Tibial nerve (tissue), 4 donors: ENCODE results near the gene RPTN. TPM values are rescaled to one million over a fixed set of nuclear protein-coding genes. Genes with fewer than 3 reads are reported as not detected.

Experiments
- DNase-seq, 2 donors: peaks; one replicate each; pipeline ENCODE4 v3.0.0-alpha.2; 2019; ENCODE audit warnings: low spot score in 2 of 2
- H3K27ac ChIP-seq, 4 donors: fragments of 200-600 bp; sonication (generic) in 3 of 4; one replicate each; pipeline ENCODE4 v1.5.1; 2017 to 2019; ENCODE audit warnings: mild to moderate bottlenecking in 1 of 4
- H3K27me3 ChIP-seq, 2 donors: fragments of 200-600 bp; sonication (generic) in 1 of 2; one replicate each; pipeline versions ENCODE4 v1.5.1 to v1.6.0; 2017 to 2019
- H3K36me3 ChIP-seq, 3 donors: fragments of 200-600 bp; sonication (generic); one replicate each; pipeline ENCODE4 v1.5.1; 2018 to 2019
- H3K4me1 ChIP-seq, 4 donors: fragments of 200-600 bp; sonication (generic) in 3 of 4; one replicate each; pipeline ENCODE4 v1.5.1; 2017 to 2019
- H3K4me3 ChIP-seq, 4 donors: fragments of 200-600 bp; sonication (generic) in 3 of 4; one replicate each; pipeline ENCODE4 v1.5.1; 2017 to 2019; ENCODE audit warnings: mild to moderate bottlenecking in 1 of 4, moderate library complexity in 1 of 4
- H3K9me3 ChIP-seq, 4 donors: fragments of 200-600 bp; sonication (generic) in 3 of 4; one replicate each; pipeline ENCODE4 v1.5.1; 2017 to 2019
- EP300 ChIP-seq, 2 donors: sonication (generic); formaldehyde crosslinking; IDR thresholded peaks; one replicate each; pipeline ENCODE4 v1.6.1; 2017; ENCODE audit warnings: antibody characterized with exemption in 2 of 2, mild to moderate bottlenecking in 1 of 2
- POLR2A ChIP-seq, 2 donors: fragments of 450-650 bp; IDR thresholded peaks; one replicate each; pipeline ENCODE4 v1.6.1; 2017; ENCODE audit warnings: antibody characterized with exemption in 2 of 2, mild to moderate bottlenecking in 2 of 2, moderate library complexity in 2 of 2
- WGBS, 2 donors: methylation state at CpG; one replicate each; pipeline ENCODE4 v1.1.5; 2018; 5-methylcytosine and 5-hydroxymethylcytosine counted together
- total RNA-seq, 4 donors: library from RNA; depleted of rRNA; stranded (reverse); fragments of >200 nt; gene quantifications; one replicate each; pipeline ENCODE4 v1.1.0, GENCODE V29; 2016
- TF ChIP-seq, protein P1 (sequence below), 5 experiments: fragments of 200-600 bp in 3 of 5; fragments of 450-650 bp in 2 of 5; sonication (generic) in 3 of 5; IDR thresholded peaks; one replicate each; pipeline ENCODE4 v1.5.1; 2016 to 2019; ENCODE audit warnings: antibody characterized with exemption in 5 of 5, mild to moderate bottlenecking in 3 of 5, moderate library complexity in 2 of 5

RPTN gene
- total RNA-seq, 4 donors from 2014 or later: not detected

DNA sequence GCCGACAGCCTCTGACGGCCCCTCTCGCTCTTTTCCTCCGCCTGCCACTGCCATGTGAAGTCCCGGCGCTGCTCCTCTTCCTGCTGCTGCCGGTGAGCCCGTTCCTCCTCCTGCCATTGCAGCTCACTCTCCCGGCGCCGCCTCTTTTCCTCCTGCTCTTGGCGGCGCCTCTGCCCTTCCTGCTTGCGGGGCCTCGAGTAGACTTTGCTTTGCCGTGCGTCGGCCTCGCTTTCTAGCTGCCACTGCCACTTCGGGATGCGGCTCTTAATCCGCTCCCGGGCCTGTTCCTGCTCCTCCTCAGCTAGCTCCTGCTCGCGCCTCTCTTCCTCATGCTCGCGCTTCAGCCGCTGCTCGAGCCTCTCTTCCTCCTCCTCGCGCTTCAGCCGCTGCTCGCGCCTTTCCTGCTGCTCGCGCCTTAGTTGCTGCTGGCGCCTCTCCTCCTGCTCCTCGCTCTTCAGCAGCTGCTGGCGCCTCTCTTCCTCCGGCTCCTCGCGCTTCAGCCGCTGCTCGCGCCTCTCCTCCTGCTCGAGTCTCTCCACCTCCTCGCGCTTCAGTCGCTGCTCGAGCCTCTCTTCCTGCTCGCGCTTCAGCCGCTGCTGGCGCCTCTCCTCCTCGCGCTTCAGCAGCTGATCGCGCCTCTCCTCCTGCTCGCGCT, 48.0 kb downstream of the RPTN start:
- Histone ChIP-seq H3K4me3 (peak overlapping the region; percentile 5 to 54 (median 28)), H3K36me3 (no peaks in the 10 kb centered on the region), H3K4me1 (peaks cover 0 to 53% (median 23%) of the 10 kb centered on the region in 4 donors), H3K27me3 (peaks cover 0 to 91% of the 10 kb centered on the region in 2 donors), H3K9me3 (peaks cover 0 to 23% (median 2%) of the 10 kb centered on the region in 4 donors), H3K27ac (no peak overlapping the region)
- no peak for DNase-seq
- WGBS, 2 donors: 2 to 3% methylated on average over 60 of the region's 60 CpGs
- TF ChIP-seq EP300 (IDR thresholded peaks at IDR 0.05) (no peak), POLR2A (IDR thresholded peaks at IDR 0.05) (no peak)
- TF ChIP-seq, protein P1, sequence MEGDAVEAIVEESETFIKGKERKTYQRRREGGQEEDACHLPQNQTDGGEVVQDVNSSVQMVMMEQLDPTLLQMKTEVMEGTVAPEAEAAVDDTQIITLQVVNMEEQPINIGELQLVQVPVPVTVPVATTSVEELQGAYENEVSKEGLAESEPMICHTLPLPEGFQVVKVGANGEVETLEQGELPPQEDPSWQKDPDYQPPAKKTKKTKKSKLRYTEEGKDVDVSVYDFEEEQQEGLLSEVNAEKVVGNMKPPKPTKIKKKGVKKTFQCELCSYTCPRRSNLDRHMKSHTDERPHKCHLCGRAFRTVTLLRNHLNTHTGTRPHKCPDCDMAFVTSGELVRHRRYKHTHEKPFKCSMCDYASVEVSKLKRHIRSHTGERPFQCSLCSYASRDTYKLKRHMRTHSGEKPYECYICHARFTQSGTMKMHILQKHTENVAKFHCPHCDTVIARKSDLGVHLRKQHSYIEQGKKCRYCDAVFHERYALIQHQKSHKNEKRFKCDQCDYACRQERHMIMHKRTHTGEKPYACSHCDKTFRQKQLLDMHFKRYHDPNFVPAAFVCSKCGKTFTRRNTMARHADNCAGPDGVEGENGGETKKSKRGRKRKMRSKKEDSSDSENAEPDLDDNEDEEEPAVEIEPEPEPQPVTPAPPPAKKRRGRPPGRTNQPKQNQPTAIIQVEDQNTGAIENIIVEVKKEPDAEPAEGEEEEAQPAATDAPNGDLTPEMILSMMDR (IDR thresholded peaks at IDR 0.05): no peak

DNA sequence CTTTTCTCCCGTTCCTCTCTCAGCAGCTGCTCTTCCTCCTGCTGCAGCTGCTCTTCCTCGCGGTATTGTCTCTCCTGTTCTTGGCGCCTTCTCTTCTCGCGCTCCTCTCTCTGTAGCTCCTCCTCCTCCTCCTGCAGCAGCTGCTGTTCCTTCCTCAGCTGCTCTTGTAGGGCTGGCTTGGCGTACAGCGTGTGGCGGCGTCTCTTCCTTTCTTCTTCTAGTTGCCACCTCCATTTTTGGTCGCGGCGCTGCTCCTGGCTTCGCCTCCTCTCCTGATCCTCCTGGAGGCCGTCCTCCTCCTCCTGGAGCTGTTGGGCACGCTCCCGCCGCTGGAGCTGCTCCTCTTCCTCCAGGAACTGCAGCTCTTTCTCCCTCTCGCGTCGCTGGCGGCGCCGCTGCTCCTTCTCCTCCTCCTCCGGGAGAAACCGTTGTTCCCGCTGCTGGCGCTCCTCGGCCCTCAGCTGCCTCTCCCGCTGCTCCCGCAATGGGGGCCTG, 48.6 kb downstream of the RPTN start:
- H3K27ac ChIP-seq: no peak overlapping the region
- WGBS, 2 donors: 7 to 13% methylated on average over 31 of the region's 31 CpGs
- no peak for TF ChIP-seq EP300 (IDR thresholded peaks at IDR 0.05)
- no peak for TF ChIP-seq POLR2A (IDR thresholded peaks at IDR 0.05)
- TF ChIP-seq, protein P1 (IDR thresholded peaks at IDR 0.05): no peak
- DNase-seq: no peak
- no peaks in the 10 kb centered on the region for H3K36me3 ChIP-seq
- H3K9me3 ChIP-seq: peaks cover 0 to 23% (median 2%) of the 10 kb centered on the region in 4 donors
- H3K27me3 ChIP-seq: peaks cover 0 to 91% of the 10 kb centered on the region in 2 donors
- H3K4me1 ChIP-seq: peaks cover 0 to 53% (median 23%) of the 10 kb centered on the region in 4 donors
- H3K4me3 ChIP-seq: peak overlapping the region; percentile 5 to 54 (median 28)

DNA sequence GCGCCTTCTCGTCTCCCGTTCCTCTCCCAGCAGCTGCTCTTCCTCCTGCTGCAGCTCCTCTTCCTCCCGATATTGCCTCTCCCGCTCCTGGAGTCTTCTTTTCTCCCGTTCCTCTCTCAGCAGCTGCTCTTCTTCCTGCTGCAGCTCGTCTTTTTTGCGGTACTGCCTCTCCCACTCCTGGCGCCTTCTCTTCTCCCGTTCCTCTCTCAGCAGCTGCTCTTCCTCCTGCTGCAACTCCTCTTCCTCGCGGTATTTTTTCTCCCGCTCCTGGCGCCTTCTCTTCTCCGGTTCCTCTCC, 49.1 kb downstream of the RPTN start:
- H3K27me3 ChIP-seq: peaks cover 0 to 90% of the 10 kb centered on the region in 2 donors
- H3K4me1 ChIP-seq: peaks cover 0 to 53% (median 23%) of the 10 kb centered on the region in 4 donors
- no peak overlapping the region for H3K27ac ChIP-seq
- no peak for DNase-seq
- WGBS, 2 donors: 10 to 26% methylated on average over 15 of the region's 15 CpGs
- peaks cover 0 to 23% (median 2%) of the 10 kb centered on the region in 4 donors for H3K9me3 ChIP-seq
- H3K4me3 ChIP-seq: peak overlapping the region in 3 of 4 donors; percentile 19 to 54 (median 41)
- no peak for TF ChIP-seq EP300 (IDR thresholded peaks at IDR 0.05)
- no peak for TF ChIP-seq POLR2A (IDR thresholded peaks at IDR 0.05)
- TF ChIP-seq, protein P1 (IDR thresholded peaks at IDR 0.05): no peak
- H3K36me3 ChIP-seq: no peaks in the 10 kb centered on the region

DNA sequence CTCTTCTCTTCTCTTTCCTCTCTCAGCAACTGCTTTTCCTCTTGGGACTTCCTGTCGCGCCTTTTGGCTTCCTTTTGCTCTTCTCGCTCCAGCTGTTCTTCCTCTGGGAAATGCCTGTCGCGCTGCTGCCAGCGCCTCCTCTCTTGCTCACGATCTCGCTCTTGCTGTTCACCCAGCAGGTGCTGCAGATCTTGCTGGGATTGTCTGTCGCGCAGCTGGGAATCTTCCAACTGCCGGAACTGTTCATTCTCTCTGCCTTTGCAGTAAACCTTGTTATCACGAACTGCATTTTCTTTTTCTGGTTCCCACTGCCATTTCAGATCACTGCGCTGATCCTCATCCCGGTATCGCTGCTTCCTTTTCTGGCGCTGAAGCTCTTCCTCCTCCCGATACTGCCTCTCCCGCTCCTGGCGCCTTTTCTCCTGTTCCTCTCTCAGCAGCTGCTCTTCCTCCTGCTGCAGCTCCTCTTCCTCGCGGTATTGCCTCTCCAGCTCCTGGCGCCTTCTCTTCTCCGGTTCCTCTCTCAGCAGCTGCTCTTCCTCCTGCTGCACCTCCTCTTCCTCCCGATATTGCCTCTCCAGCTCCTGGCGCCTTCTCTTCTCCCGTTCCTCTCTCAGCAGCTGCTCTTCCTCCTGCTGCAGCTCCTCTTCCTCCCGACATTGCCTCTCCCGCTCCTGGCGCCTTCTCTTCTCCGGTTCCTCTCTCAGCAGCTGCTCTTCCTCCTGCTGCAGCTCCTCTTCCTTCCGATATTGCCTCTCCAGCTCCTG, 49.6 kb downstream of the RPTN start:
- no peak for DNase-seq
- Histone ChIP-seq H3K9me3 (peaks cover 0 to 23% (median 2%) of the 10 kb centered on the region in 4 donors), H3K27me3 (peaks cover 0 to 94% of the 10 kb centered on the region in 2 donors), H3K4me1 (peaks cover 0 to 53% (median 23%) of the 10 kb centered on the region in 4 donors), H3K4me3 (peak overlapping the region in 3 of 4 donors; percentile 0 to 54 (median 19)), H3K36me3 (no peaks in the 10 kb centered on the region), H3K27ac (no peak overlapping the region)
- 12 to 24% methylated on average over 31 of the region's 31 CpGs for WGBS, 2 donors
- TF ChIP-seq, protein P1 (IDR thresholded peaks at IDR 0.05): no peak
- TF ChIP-seq EP300 (IDR thresholded peaks at IDR 0.05): no peak
- no peak for TF ChIP-seq POLR2A (IDR thresholded peaks at IDR 0.05)

DNA sequence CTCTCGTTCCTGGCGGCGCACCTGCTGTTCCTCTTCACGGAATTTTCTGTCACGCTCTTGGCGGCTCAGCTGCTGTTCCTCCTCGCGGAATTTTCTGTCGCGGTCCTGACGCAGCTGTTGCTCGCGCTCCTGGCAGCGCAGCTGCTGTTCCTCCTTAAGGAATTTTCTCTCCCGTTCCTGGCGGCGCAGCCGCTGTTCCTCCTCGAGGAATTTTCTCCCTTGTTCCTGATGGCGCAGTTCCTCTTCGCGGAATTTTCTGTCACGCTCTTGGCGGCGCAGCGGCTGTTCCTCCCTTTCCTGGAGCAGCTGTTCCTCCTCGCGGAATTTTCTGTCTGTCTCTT, 50.2 kb downstream of the RPTN start:
- WGBS, 2 donors: 22 to 28% methylated on average over 28 of the region's 28 CpGs
- H3K4me1 ChIP-seq: peaks cover 0 to 53% (median 23%) of the 10 kb centered on the region in 4 donors
- peak overlapping the region in 2 of 4 donors; percentile 0 to 54 for H3K4me3 ChIP-seq
- peaks cover 0 to 93% of the 10 kb centered on the region in 2 donors for H3K27me3 ChIP-seq
- no peaks in the 10 kb centered on the region for H3K36me3 ChIP-seq
- H3K9me3 ChIP-seq: peaks cover 0 to 23% (median 2%) of the 10 kb centered on the region in 4 donors
- H3K27ac ChIP-seq: no peak overlapping the region
- no peak for TF ChIP-seq EP300 (IDR thresholded peaks at IDR 0.05)
- TF ChIP-seq POLR2A (IDR thresholded peaks at IDR 0.05): no peak
- TF ChIP-seq, protein P1 (IDR thresholded peaks at IDR 0.05): no peak
- no peak for DNase-seq
